ENCODE data around the gene SUGCT.

DNA sequence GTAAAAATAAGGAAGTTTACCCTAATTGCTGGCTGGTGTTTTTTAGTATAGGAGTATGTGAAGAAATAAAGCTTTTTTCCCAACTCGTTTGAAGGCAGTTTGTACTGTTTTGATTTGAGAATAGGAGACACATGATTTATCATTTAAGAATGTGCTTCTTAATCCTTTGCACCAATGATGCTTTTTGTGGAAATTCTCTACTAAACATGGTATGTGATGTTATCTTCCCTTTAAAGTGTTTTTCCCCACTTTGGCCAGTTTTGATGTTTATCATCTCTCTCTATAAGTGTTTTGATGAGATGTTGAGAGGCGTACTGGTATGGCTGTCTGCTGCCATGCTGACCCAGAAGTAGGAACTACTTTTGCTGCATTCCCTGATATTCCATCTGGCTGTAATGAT lies 85.1 kb downstream of the SUGCT start:
- no peak for TF ChIP-seq CTCF (CRISPR knock-in tag; IDR thresholded peaks at IDR 0.05)
- TF ChIP-seq NFYB (CRISPR knock-in tag; IDR thresholded peaks at IDR 0.05): no peak
- no peak for TF ChIP-seq TP53 (CRISPR knock-in tag; conservative IDR thresholded peaks at IDR 0.05)
- no peak for TF ChIP-seq BHLHE40 (IDR thresholded peaks at IDR 0.05; ENCODE audit: low read length)
- no peak for TF ChIP-seq GABPA (IDR thresholded peaks at IDR 0.05; ENCODE audit: low read depth, low read length)
- no peak for TF ChIP-seq GABPA (CRISPR knock-in tag; IDR thresholded peaks at IDR 0.05; ENCODE audit: low read depth)
- TF ChIP-seq MXD1 (CRISPR knock-in tag; IDR thresholded peaks at IDR 0.05): no peak
- TF ChIP-seq IRF1 (CRISPR knock-in tag; IDR thresholded peaks at IDR 0.05; ENCODE audit: low read depth): no peak
- TF ChIP-seq, protein P1, sequence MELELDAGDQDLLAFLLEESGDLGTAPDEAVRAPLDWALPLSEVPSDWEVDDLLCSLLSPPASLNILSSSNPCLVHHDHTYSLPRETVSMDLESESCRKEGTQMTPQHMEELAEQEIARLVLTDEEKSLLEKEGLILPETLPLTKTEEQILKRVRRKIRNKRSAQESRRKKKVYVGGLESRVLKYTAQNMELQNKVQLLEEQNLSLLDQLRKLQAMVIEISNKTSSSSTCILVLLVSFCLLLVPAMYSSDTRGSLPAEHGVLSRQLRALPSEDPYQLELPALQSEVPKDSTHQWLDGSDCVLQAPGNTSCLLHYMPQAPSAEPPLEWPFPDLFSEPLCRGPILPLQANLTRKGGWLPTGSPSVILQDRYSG (CRISPR knock-in tag; IDR thresholded peaks at IDR 0.05): no peak
- TF ChIP-seq RORA (CRISPR knock-in tag; IDR thresholded peaks at IDR 0.05): no peak
- TF ChIP-seq EZH2 (conservative IDR thresholded peaks at IDR 0.05; ENCODE audit: low read depth, low read length): no peak
- TF ChIP-seq TAF1 (CRISPR knock-in tag; IDR thresholded peaks at IDR 0.05): no peak
- TF ChIP-seq ZFX (CRISPR knock-in tag; IDR thresholded peaks at IDR 0.05; ENCODE audit: low read depth): no peak
